ENCODE results near the gene ARHGAP42. TPM values are rescaled to one million over a fixed set of nuclear protein-coding genes. Genes with fewer than 3 reads are reported as not detected.
"Not testable (repeated sequence)": the region's sequence is repeated elsewhere in the genome, so short reads cannot be mapped to it uniquely, and the experiment has no call there.

Gene ARHGAP42
- total and polyA plus RNA-seq, 12 donors, result 2.5 to 25.0 (median 11.5) TPM

- TF ChIP-seq POLR2A (IDR thresholded peaks at IDR 0.05) (no peak), CTCF (IDR thresholded peaks at IDR 0.05) (no peak)
- H3K9me3 ChIP-seq (replicated peaks in 1 of 3), result no peaks in the 10 kb centered on the region
- no peak for DNase-seq
- no peaks in the 10 kb centered on the region for H3K27me3 ChIP-seq
- no peak overlapping the region for H3K27ac ChIP-seq
- no peak overlapping the region for H3K4me3 ChIP-seq
- intact Hi-C loops (cut with DNase I), result no loop called here
- no peaks in the 10 kb centered on the region for H3K4me1 ChIP-seq (replicated peaks in 1 of 2)
- 75 to 82% (median 81%) methylated on average over 5 of the region's 5 CpGs for WGBS, 4 donors
- no peaks in the 10 kb centered on the region for H3K36me3 ChIP-seq (replicated peaks in 1 of 2)
Observed at GRCh38 chr11:101010899-101011298, 323.8 kb downstream of the ARHGAP42 start.

- H3K36me3 ChIP-seq (replicated peaks in 1 of 2), result no peaks in the 10 kb centered on the region
- no peak overlapping the region for H3K4me3 ChIP-seq
- H3K4me1 ChIP-seq (replicated peaks in 1 of 2), result no peaks in the 10 kb centered on the region
- H3K27me3 ChIP-seq, result no peaks in the 10 kb centered on the region
- H3K27ac ChIP-seq, result no peak overlapping the region
- no peak for TF ChIP-seq POLR2A (IDR thresholded peaks at IDR 0.05)
- no peak for TF ChIP-seq CTCF (IDR thresholded peaks at IDR 0.05)
- intact Hi-C loops (cut with DNase I), result no loop called here
- 80 to 90% (median 86%) methylated on average over 5 of the region's 5 CpGs for WGBS, 4 donors
- DNase-seq, result no peak
- no peaks in the 10 kb centered on the region for H3K9me3 ChIP-seq (replicated peaks in 1 of 3)
Observed at GRCh38 chr11:101011881-101012280, 324.8 kb downstream of the ARHGAP42 start.

GRCh38 chr11:101013702-101014101 lies 326.6 kb downstream of the ARHGAP42 start:
- DNase-seq; H3K4me1 ChIP-seq (replicated peaks in 1 of 2); H3K9me3 ChIP-seq (replicated peaks in 1 of 3); H3K27me3 ChIP-seq; H3K4me3 ChIP-seq; H3K27ac ChIP-seq; H3K36me3 ChIP-seq (replicated peaks in 1 of 2); intact Hi-C loops (cut with DNase I): not testable (repeated sequence)

- H3K4me1 ChIP-seq (replicated peaks in 1 of 2), result no peaks in the 10 kb centered on the region
- TF ChIP-seq POLR2A (IDR thresholded peaks at IDR 0.05) (no peak), CTCF (IDR thresholded peaks at IDR 0.05) (no peak)
- H3K27ac ChIP-seq, result no peak overlapping the region
- DNase-seq, result no peak
- no peak overlapping the region for H3K4me3 ChIP-seq
- intact Hi-C loops (cut with DNase I), result no loop called here
- H3K27me3 ChIP-seq, result no peaks in the 10 kb centered on the region
- no peaks in the 10 kb centered on the region for H3K9me3 ChIP-seq (replicated peaks in 1 of 3)
- H3K36me3 ChIP-seq (replicated peaks in 1 of 2), result no peaks in the 10 kb centered on the region
Observed at GRCh38 chr11:101014600-101015285, 327.7 kb downstream of the ARHGAP42 start.

- no peaks in the 10 kb centered on the region for H3K9me3 ChIP-seq (replicated peaks in 1 of 3)
- 75 to 96% (median 87%) methylated on average over 1 of the region's 1 CpG for WGBS, 4 donors
- H3K27ac ChIP-seq, result no peak overlapping the region
- H3K4me1 ChIP-seq (replicated peaks in 1 of 2), result no peaks in the 10 kb centered on the region
- no peaks in the 10 kb centered on the region for H3K27me3 ChIP-seq
- H3K4me3 ChIP-seq, result no peak overlapping the region
- DNase-seq, result no peak
- intact Hi-C loops (cut with DNase I), result no loop called here
- H3K36me3 ChIP-seq (replicated peaks in 1 of 2), result no peaks in the 10 kb centered on the region
- TF ChIP-seq POLR2A (IDR thresholded peaks at IDR 0.05), result no peak
- TF ChIP-seq CTCF (IDR thresholded peaks at IDR 0.05), result no peak
Observed at GRCh38 chr11:101019870-101020269, 332.8 kb downstream of the ARHGAP42 start.

All from adrenal gland (tissue), 12 donors.